B cell (primary cell): ENCODE measurements around the gene ATR.

Source experiments
- EZH2 ChIP-seq: IDR thresholded peaks from 2 replicates; pipeline ENCODE4 v1.6.1; 2012; ENCODE audit warnings: borderline replicate concordance, low read depth, mild to moderate bottlenecking, moderate library complexity, low read length; ENCODE audit not compliant: insufficient read depth, poor library complexity, severe bottlenecking
- TF ChIP-seq, protein P1 (sequence below): fragments of 200-600 bp; IDR thresholded peaks from one replicate; pipeline ENCODE4 v1.8.0; 2022; ENCODE audit warnings: antibody characterized with exemption, mild to moderate bottlenecking

DNA sequence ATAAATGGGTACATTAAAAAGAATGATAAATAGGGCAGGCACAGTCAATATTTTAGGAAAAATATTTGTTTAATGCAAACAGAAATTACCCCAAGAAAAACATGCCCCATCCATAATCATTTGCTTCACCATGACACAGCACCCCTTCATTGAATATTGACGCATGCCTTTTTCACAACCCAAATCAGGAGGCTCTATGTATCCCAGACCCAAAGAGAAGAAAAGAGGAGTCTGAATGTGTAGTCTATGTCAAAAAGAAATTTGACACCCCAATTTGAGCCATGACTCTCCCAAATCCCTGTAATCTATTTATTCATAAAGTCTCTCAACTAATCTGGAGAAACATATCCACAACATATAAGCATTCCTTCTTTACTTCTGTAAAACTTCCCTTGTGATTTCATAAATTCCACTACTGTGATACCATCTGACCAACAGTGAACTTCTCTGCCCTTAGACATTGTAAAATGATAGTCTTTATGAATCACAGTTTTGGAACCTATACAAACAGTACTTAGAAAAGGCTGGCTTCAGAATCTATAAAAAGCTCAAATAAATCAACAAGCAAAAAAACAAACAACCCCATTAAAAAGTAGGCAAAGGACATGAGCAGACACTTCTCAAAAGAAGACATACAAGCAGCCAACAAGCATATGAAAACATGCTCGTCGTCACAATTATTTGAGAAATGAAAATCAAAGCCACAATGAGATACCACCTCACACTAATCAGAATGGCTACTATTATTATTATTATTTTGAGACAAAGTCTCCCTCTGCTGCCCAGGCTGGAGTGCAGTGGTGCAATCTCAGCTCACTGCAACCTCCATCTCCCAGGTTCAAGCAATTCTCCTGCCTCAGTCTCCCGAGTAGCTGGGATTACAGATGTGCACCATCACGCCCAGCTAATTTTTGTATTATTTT is 77.3 kb downstream of the ATR start:
- TF ChIP-seq, protein P1, sequence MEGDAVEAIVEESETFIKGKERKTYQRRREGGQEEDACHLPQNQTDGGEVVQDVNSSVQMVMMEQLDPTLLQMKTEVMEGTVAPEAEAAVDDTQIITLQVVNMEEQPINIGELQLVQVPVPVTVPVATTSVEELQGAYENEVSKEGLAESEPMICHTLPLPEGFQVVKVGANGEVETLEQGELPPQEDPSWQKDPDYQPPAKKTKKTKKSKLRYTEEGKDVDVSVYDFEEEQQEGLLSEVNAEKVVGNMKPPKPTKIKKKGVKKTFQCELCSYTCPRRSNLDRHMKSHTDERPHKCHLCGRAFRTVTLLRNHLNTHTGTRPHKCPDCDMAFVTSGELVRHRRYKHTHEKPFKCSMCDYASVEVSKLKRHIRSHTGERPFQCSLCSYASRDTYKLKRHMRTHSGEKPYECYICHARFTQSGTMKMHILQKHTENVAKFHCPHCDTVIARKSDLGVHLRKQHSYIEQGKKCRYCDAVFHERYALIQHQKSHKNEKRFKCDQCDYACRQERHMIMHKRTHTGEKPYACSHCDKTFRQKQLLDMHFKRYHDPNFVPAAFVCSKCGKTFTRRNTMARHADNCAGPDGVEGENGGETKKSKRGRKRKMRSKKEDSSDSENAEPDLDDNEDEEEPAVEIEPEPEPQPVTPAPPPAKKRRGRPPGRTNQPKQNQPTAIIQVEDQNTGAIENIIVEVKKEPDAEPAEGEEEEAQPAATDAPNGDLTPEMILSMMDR, result no peak
- TF ChIP-seq EZH2, result no peak
